GM18502 (cell line): ENCODE measurements around the gene FNBP1L.

Source experiments
- ATAC-seq: cut with Tn5 transposase; IDR thresholded peaks from one replicate; pipeline ENCODE4 v1.9.1; 2021; ENCODE audit warnings: mild to moderate bottlenecking; ENCODE audit not compliant: unreplicated experiment, poor library complexity

The FNBP1L gene

GRCh38 chr1:93603601-93604000, 155.7 kb downstream of the FNBP1L start:
- ATAC-seq, result no peak
